ENCODE results near the gene WIZ.

Gene WIZ

DNA sequence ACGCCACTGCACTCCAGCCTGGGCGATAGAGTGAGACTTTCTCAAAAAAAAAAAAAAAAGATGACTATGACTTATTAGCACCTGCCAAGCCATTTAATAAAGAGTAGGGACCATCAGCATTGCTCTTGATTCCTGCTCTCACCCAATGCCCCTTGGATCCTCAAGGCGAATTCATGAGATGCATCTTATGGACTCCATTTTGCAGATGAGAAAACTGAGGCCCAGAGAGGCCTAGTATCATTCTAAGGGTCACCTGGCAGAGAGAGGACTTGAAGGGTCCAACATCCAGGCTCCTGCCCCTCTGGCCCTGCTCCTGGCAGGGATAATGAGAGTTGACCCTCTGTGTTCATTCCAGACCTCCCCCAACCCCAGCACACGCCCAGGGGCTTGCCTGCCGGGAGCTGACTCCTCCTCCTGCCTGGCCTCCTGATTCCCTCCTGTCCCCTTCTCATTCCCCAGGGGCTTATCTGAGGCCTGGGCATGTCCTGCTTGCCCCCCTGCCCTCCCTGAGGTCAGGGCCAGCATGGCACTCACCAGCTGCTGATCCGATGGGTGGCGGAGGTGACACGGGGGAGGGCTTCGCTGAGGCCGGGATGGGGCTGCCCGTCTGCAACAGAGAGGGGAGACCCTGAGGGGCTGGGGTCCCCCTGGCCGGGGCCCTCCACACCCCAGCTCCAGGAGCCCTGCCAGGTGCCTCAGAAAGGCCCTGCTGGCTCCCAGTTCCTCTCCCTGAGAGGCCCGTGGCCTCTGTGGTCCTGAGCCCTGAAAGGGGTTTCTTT, 7.4 kb downstream of the WIZ start:
- Mint-ChIP-seq H3K4me1 (peaks cover 6% of the 10 kb centered on the region), H3K27me3 (no peaks in the 10 kb centered on the region), H3K27ac (no peak overlapping the region), H3K36me3 (no peaks in the 10 kb centered on the region), H3K9me3 (no peaks in the 10 kb centered on the region), H3K4me3 (no peak overlapping the region)
- ATAC-seq, result no peak

DNA sequence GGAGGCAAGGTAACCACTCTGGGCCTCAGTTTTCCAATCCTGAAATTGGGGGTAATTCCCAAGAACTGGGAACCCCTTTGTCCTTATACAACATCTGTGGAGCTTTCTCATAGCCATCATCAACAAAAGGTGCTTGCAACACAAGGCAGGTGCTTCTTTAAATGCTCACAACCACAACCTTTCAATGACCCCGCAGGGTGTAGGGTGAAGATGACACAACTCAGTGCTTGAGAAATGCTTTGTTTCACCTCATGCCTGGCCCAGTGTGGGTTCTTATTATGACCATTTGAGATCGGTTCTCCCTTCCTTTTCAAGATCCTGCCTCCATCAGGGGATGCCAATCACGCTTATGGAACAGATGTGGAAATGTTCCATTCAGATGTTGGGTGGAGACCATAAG, 8.4 kb downstream of the WIZ start:
- Mint-ChIP-seq H3K4me3 (no peak overlapping the region), H3K4me1 (peaks cover under 1% of the 10 kb centered on the region), H3K27me3 (no peaks in the 10 kb centered on the region), H3K9me3 (no peaks in the 10 kb centered on the region), H3K27ac (no peak overlapping the region), H3K36me3 (no peaks in the 10 kb centered on the region)
- no peak for ATAC-seq

- Mint-ChIP-seq H3K27me3 (no peaks in the 10 kb centered on the region), H3K4me3 (no peak overlapping the region), H3K9me3 (no peaks in the 10 kb centered on the region), H3K36me3 (no peaks in the 10 kb centered on the region), H3K4me1 (no peaks in the 10 kb centered on the region), H3K27ac (no peak overlapping the region)
- ATAC-seq, result no peak
These were observed 9.7 kb downstream of the WIZ start for GRCh38 chr19:15439821-15440641.

DNA sequence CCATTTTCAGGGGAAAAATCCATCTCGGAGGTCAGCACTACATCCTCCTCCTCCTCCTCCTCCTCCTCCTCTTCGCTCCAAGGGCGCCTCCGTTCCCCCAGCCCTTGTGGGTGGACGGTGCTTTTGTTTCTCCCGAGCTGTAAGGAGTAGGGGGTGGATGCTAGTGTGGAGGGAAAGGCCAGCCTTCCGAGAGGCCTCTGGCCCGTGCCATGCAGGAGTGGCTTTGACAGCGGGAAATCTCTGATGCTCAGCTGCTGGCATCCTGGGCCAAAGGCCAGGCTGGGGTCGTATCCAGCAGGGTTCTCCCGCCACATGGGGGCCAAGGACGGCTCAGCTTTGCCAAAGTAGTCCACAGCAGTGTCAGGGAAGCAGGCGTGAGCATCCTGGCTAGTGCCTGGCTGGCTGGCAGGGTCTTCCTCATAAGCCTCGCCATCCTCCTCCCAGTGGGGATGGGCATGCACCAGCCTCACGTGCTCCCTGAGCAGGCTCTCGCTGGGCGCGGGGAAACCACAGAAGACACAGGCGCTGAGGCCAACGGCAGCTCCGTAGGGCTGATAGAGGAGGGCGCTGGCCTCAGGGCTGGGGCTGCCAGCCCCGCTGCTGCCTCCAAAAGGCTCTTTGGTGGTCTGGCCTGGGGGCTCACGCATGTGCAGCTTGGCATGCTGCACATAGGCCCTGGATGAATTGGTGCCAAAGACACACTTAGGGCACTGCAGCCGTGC, 10.5 kb downstream of the WIZ start:
- ATAC-seq, result no peak
- Mint-ChIP-seq H3K4me3 (no peak overlapping the region), H3K27me3 (no peaks in the 10 kb centered on the region), H3K36me3 (no peaks in the 10 kb centered on the region), H3K4me1 (no peaks in the 10 kb centered on the region), H3K27ac (no peak overlapping the region), H3K9me3 (no peaks in the 10 kb centered on the region)

DNA sequence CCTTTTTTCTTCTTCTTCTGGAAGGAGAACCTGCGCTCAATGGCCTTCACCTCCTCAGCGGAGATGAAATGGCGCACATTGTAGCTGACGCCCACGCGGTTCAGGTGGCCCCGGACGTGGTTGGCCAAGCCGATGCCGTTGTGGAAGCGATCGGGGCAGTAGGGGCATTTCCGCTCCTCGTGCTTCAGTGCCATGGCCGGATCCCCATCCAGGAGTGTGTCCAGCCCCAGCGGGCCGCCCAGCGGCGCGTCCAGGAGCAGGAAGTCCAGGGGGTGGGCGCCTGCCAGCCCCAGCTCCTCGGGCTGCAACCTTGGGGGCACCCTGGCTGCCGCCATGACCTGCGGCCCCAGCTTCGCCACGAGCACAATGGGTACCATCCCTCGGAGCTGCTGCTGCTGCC, 11.2 kb downstream of the WIZ start:
- no peak overlapping the region for H3K4me3 Mint-ChIP-seq
- H3K27me3 Mint-ChIP-seq, result no peaks in the 10 kb centered on the region
- no peak for ATAC-seq
- H3K4me1 Mint-ChIP-seq, result peaks cover 2% of the 10 kb centered on the region
- no peaks in the 10 kb centered on the region for H3K9me3 Mint-ChIP-seq
- no peaks in the 10 kb centered on the region for H3K36me3 Mint-ChIP-seq
- H3K27ac Mint-ChIP-seq, result no peak overlapping the region

GRCh38 chr19:15438124-15438496, 11.6 kb downstream of the WIZ start:
- no peak overlapping the region for H3K27ac Mint-ChIP-seq
- no peak overlapping the region for H3K4me3 Mint-ChIP-seq
- no peak for ATAC-seq
- peaks cover 7% of the 10 kb centered on the region for H3K4me1 Mint-ChIP-seq
- H3K9me3 Mint-ChIP-seq, result no peaks in the 10 kb centered on the region
- no peaks in the 10 kb centered on the region for H3K27me3 Mint-ChIP-seq
- no peaks in the 10 kb centered on the region for H3K36me3 Mint-ChIP-seq

DNA sequence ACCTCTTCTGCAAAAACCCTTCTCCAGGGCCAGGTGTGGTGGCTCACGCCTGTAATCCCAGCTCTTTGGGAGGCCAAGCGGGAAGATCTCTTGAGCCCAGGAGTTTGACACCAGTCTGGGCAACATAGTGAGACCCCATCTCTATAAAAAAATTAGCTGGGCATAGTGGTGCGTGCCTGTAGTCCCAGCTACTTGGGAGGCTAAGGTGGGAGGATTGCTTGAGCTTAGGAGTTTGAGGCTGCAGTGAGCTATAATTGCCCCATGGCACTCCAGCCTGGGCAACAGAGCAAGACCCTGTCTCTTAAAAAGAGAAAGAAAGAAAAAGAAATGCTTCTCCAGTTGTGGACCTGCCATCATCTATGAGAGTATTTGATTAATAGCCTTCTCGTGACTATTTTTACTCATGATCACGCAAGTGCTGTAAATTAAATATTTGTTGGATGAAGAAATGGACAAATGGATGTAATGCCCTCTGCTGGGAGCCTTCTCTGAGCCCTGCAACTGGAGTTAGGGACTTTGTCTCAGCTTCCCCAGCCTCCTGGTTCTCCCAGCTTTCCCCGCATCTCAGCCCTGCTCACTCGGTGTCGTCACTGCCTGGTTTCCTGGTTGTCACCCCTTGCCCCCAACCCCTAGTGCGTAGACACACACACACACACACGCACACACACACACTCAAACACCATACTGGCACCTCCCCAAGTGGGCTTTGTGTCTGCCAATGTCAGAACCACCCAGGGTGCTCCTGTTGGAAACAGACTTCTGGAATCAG, 12.2 kb downstream of the WIZ start:
- peaks cover 11% of the 10 kb centered on the region for H3K4me1 Mint-ChIP-seq
- no peaks in the 10 kb centered on the region for H3K27me3 Mint-ChIP-seq
- H3K9me3 Mint-ChIP-seq, result no peaks in the 10 kb centered on the region
- H3K27ac Mint-ChIP-seq, result no peak overlapping the region
- no peaks in the 10 kb centered on the region for H3K36me3 Mint-ChIP-seq
- ATAC-seq, result no peak
- no peak overlapping the region for H3K4me3 Mint-ChIP-seq

DNA sequence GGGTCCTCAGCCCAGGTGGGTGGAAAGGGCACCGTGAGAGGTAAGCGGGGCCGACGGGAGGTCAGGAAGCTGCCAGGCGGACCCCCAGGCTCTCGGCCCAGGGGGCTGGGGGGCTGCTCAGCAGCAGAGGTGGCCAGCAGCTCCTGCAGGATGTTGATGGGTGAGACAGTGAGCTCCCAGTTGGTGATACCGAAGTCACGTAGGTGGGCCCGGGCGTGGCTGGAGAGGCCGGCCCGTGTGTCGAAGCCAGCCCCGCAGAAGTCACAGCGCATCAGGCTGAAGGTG, 13.0 kb downstream of the WIZ start:
- Mint-ChIP-seq H3K9me3 (no peaks in the 10 kb centered on the region), H3K36me3 (no peaks in the 10 kb centered on the region), H3K27me3 (no peaks in the 10 kb centered on the region), H3K4me1 (peaks cover 13% of the 10 kb centered on the region), H3K4me3 (no peak overlapping the region), H3K27ac (no peak overlapping the region)
- no peak for ATAC-seq

- Mint-ChIP-seq H3K9me3 (no peaks in the 10 kb centered on the region), H3K4me3 (no peak overlapping the region)
These were observed 13.5 kb downstream of the WIZ start for GRCh38 chr19:15436012-15436825.

DNA sequence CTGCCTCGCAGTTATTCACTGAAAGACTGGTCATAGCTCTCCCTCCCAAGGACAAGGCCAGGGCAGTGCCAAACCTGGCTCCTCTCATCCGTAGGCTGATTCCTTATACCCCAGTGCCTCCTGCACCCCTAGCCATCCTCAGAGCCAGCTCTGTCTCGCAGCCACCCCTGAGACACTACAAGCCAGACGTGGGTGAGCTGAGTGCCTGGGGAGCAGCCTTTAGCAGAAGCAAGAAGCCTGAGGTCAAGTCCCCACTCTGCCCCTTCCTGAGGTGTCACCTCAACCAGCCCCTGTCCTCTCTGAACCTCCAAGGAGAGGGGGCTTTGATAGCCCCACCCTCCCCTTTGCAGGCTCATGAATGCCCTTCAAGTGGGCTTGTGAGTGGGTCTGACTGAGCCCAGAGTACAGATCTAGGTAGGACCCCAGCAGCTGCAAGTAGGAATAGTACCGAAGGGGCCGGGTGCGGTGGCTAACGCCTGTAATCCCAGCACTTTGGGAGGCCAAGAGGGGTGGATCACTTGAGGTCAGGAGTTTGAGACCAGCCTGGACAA, 16.2 kb downstream of the WIZ start:
- H3K36me3 Mint-ChIP-seq, result peaks cover under 1% of the 10 kb centered on the region
- no peaks in the 10 kb centered on the region for H3K27me3 Mint-ChIP-seq
- ATAC-seq, result no peak
- peaks cover 31% of the 10 kb centered on the region for H3K4me1 Mint-ChIP-seq
- H3K27ac Mint-ChIP-seq, result peak overlapping the region; percentile 97
- no peaks in the 10 kb centered on the region for H3K9me3 Mint-ChIP-seq
- H3K4me3 Mint-ChIP-seq, result peak overlapping the region; percentile 93

More at GRCh38 chr19:15436012-15436825, 13.5 kb downstream of the WIZ start:
- no peak for ATAC-seq
- Mint-ChIP-seq H3K36me3 (no peaks in the 10 kb centered on the region), H3K27ac (no peak overlapping the region), H3K4me1 (peaks cover 19% of the 10 kb centered on the region), H3K27me3 (no peaks in the 10 kb centered on the region)

GRCh38 chr19:15432629-15433518, 16.9 kb downstream of the WIZ start:
- peak overlapping the region; percentile 97 for H3K27ac Mint-ChIP-seq
- peaks cover 31% of the 10 kb centered on the region for H3K4me1 Mint-ChIP-seq
- peaks cover 8% of the 10 kb centered on the region for H3K36me3 Mint-ChIP-seq
- H3K27me3 Mint-ChIP-seq, result no peaks in the 10 kb centered on the region
- ATAC-seq, result peak; percentile 85
- H3K4me3 Mint-ChIP-seq, result peak overlapping the region; percentile 93
- H3K9me3 Mint-ChIP-seq, result no peaks in the 10 kb centered on the region

- peaks cover 16% of the 10 kb centered on the region for H3K36me3 Mint-ChIP-seq
- peak overlapping the region; percentile 97 for H3K27ac Mint-ChIP-seq
- peak overlapping the region; percentile 91 for H3K4me3 Mint-ChIP-seq
- H3K9me3 Mint-ChIP-seq, result no peaks in the 10 kb centered on the region
- H3K27me3 Mint-ChIP-seq, result no peaks in the 10 kb centered on the region
- no peak for ATAC-seq
- peaks cover 36% of the 10 kb centered on the region for H3K4me1 Mint-ChIP-seq
These were observed 17.7 kb downstream of the WIZ start for GRCh38 chr19:15432018-15432494.

GRCh38 chr19:15431396-15432017, 18.2 kb downstream of the WIZ start:
- peaks cover 37% of the 10 kb centered on the region for H3K4me1 Mint-ChIP-seq
- no peaks in the 10 kb centered on the region for H3K27me3 Mint-ChIP-seq
- H3K27ac Mint-ChIP-seq, result peak overlapping the region; percentile 97
- H3K4me3 Mint-ChIP-seq, result peak overlapping the region; percentile 91
- peaks cover 21% of the 10 kb centered on the region for H3K36me3 Mint-ChIP-seq
- H3K9me3 Mint-ChIP-seq, result no peaks in the 10 kb centered on the region
- ATAC-seq, result no peak

All from stimulated activated memory B cell treated with anti-CD40 and anti-IgM and Interleukin-4, amounts not matched to agents 10 μg/mL and 1 μg/mL and 100 μg/mL, for 72 hours (primary cell).